ENCODE results near the gene METTL5.
"Not testable (repeated sequence)": the region's sequence is repeated elsewhere in the genome, so short reads cannot be mapped to it uniquely, and the experiment has no call there.

METTL5 gene

DNA sequence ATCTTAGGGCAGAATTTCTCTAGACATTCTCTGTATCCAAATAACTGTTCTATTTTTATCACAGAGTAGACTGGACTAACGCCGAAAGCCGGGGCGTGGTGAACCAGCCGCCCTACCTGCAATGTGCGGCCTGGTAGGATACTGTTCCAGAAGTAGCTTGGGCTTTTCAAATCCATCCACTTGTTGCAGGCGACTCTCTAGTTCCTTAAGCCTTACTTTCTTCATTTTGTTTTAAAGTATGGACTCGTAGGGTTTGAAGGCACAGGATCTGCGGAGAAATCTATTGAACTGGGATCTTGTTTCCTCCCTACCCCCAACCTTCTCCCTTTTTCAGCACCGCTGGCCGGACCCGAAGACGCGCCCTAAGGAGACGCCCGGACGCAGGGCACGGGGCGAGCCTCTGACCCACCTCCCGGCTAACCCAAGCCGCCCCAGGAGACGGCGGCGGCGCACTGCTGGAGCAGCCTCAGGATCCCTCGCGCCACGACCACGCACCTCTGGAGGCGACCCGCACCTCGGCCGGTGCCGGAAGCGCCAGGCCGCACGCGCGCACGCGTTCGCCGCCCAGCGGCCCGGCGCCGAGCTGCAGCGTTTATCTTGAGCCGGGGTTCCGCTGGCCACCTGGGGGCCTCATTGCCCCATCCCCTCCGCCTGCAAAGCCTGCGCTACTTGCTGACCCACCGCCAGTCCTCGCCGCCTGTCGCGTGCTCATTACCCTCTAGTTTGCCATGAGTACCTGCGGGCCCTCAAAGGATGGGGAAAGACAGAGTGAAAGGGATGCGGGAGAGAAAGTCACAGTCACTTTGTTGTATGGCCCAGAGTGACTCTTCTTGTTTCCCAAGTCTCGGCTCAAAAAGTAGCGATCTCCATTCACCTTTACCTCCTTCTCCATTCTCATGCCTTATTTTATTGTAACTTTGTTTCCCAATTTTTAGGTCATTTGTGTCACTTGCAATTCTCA, at the start of gene METTL5:
METTL5 (minus strand) TSS at position 533 of the 961 bp plus-strand sequence; CDS start at position 225, 308 bp downstream.
- Histone ChIP-seq H3F3A (ENCODE audit: insufficient read depth, low read length) (0 out of 2 replicates have a peak, but pooled peaks cover 2% of the 10 kb centered on the region), H3K27me3 (ENCODE audit: insufficient read depth, low read length) (no peaks in the 10 kb centered on the region), H3K4me3 (ENCODE audit: low read depth, low read length, poor library complexity, severe bottlenecking) (peak within 1 kb of the TSS; percentile 80), H3K36me3 (ENCODE audit: insufficient read depth, low read length) (peaks cover 24% of the 10 kb centered on the region), H3K9me3 (ENCODE audit: low read length) (no peaks in the 10 kb centered on the region), H3K4me2 (ENCODE audit: low read length) (peak within 1 kb of the TSS; percentile 97), H4K20me1 (ENCODE audit: insufficient read depth, low read length) (no peaks in the 10 kb centered on the region), H3K79me2 (ENCODE audit: insufficient read depth, low read length) (peaks cover 42% of the 10 kb centered on the region), H3K27ac (ENCODE audit: low read depth, low read length, poor library complexity, severe bottlenecking) (peak within 1 kb of the TSS; percentile 3), H3K9ac (ENCODE audit: low read length) (peak within 1 kb of the TSS; percentile 81), H3K4me1 (ENCODE audit: insufficient read depth, low read length, severe bottlenecking) (peaks cover 48% of the 10 kb centered on the region), H3K9me2 (ENCODE audit: low read depth, low read length) (no peaks in the 10 kb centered on the region), H2AFZ (ENCODE audit: low read length) (peak within 1 kb of the TSS; percentile 4; the same call in 1 of the 2 replicates)
- TF ChIP-seq EZH2 (IDR thresholded peaks at IDR 0.05; ENCODE audit: borderline replicate concordance, low read length) = no peak
- TF ChIP-seq, protein P1, sequence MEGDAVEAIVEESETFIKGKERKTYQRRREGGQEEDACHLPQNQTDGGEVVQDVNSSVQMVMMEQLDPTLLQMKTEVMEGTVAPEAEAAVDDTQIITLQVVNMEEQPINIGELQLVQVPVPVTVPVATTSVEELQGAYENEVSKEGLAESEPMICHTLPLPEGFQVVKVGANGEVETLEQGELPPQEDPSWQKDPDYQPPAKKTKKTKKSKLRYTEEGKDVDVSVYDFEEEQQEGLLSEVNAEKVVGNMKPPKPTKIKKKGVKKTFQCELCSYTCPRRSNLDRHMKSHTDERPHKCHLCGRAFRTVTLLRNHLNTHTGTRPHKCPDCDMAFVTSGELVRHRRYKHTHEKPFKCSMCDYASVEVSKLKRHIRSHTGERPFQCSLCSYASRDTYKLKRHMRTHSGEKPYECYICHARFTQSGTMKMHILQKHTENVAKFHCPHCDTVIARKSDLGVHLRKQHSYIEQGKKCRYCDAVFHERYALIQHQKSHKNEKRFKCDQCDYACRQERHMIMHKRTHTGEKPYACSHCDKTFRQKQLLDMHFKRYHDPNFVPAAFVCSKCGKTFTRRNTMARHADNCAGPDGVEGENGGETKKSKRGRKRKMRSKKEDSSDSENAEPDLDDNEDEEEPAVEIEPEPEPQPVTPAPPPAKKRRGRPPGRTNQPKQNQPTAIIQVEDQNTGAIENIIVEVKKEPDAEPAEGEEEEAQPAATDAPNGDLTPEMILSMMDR (IDR thresholded peaks at IDR 0.05; ENCODE audit: low read length) = peak; percentile 99

DNA sequence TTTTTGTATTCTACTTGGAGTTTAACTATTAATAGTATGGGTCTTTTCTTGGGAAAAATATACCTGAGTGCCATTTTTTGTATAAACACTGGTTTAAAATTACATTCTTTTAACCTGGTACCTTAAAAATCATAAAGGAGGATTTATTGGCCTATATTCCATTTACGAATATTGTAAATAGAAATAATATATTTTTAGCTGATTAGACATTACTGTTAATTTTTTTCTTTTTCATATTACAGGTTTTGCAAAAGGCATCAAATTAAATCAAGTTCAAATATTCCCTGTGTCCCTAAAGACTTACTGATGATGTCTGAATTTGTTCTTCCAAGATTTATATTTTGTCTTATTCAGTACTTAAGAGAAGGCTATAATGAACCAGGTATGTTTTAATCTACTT, 47.3 kb upstream of the METTL5 start:
- Histone ChIP-seq H3F3A (ENCODE audit: insufficient read depth, low read length) (no peaks in the 10 kb centered on the region), H3K36me3 (ENCODE audit: insufficient read depth, low read length) (peaks cover 4% of the 10 kb centered on the region; the same call in 1 of the 2 replicates), H3K4me3 (ENCODE audit: low read depth, low read length, poor library complexity, severe bottlenecking) (no peak overlapping the region), H3K9ac (ENCODE audit: low read length) (no peak overlapping the region), H2AFZ (ENCODE audit: low read length) (no peak overlapping the region), H3K27ac (ENCODE audit: low read depth, low read length, poor library complexity, severe bottlenecking) (no peak overlapping the region), H3K9me3 (ENCODE audit: low read length) (no peaks in the 10 kb centered on the region), H3K79me2 (ENCODE audit: insufficient read depth, low read length) (0 out of 2 replicates have a peak, but pooled peaks cover 7% of the 10 kb centered on the region), H3K4me1 (ENCODE audit: insufficient read depth, low read length, severe bottlenecking) (no peaks in the 10 kb centered on the region), H3K27me3 (ENCODE audit: insufficient read depth, low read length) (no peaks in the 10 kb centered on the region), H3K9me2 (ENCODE audit: low read depth, low read length) (no peaks in the 10 kb centered on the region), H4K20me1 (ENCODE audit: insufficient read depth, low read length) (no peaks in the 10 kb centered on the region), H3K4me2 (ENCODE audit: low read length) (no peak overlapping the region)
- TF ChIP-seq EZH2 (IDR thresholded peaks at IDR 0.05; ENCODE audit: borderline replicate concordance, low read length) = no peak
- TF ChIP-seq, protein P1 (IDR thresholded peaks at IDR 0.05; ENCODE audit: low read length) = no peak

DNA sequence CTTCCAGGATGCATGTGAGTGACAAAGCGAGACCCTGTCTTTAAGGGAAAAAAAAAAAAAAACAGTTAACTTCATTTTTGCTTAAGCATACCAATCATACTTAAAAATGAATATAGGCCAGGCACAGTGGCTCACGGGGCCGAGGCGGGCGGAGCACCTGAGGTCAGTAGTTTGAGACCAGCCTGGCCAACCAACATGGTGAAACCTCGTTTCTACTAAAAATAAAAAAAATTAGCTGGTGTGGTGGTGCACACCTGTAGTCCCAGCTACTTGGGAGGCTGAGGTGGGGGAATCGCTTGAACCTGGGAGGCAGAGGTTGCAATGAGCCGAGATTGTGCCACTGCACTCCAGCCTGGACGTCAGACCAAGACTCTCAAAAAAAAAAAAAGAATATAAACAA, 46.7 kb upstream of the METTL5 start:
- not testable (repeated sequence) for H2AFZ ChIP-seq (ENCODE audit: low read length); H3K27me3 ChIP-seq (ENCODE audit: insufficient read depth, low read length); H3K9me2 ChIP-seq (ENCODE audit: low read depth, low read length); H3F3A ChIP-seq (ENCODE audit: insufficient read depth, low read length); H3K4me1 ChIP-seq (ENCODE audit: insufficient read depth, low read length, severe bottlenecking); H3K4me3 ChIP-seq (ENCODE audit: low read depth, low read length, poor library complexity, severe bottlenecking); H3K27ac ChIP-seq (ENCODE audit: low read depth, low read length, poor library complexity, severe bottlenecking); H3K9ac ChIP-seq (ENCODE audit: low read length); H4K20me1 ChIP-seq (ENCODE audit: insufficient read depth, low read length); H3K4me2 ChIP-seq (ENCODE audit: low read length); H3K36me3 ChIP-seq (ENCODE audit: insufficient read depth, low read length); H3K9me3 ChIP-seq (ENCODE audit: low read length); H3K79me2 ChIP-seq (ENCODE audit: insufficient read depth, low read length)

Data from OCI-LY1 (cell line).